Esophagus muscularis mucosa (tissue), 4 donors: ENCODE measurements around the gene ADAMTS9. TPM values are rescaled to one million over a fixed set of nuclear protein-coding genes. Genes with fewer than 3 reads are reported as not detected.

Experiments
- DNase-seq: peaks from one replicate; pipeline ENCODE4 v3.0.0-alpha.2; 2017; ENCODE audit errors: extremely low spot score
- H3K27ac ChIP-seq, 4 donors: fragments of 200-600 bp; sonication (generic); replicated peaks in 1 of 4; 1 replicate in 3 of 4; 2 replicates in 1 of 4; pipeline ENCODE4 v1.5.1; 2016 to 2019; ENCODE audit warnings: mild to moderate bottlenecking in 1 of 4
- H3K27me3 ChIP-seq, 4 donors: fragments of 200-600 bp; sonication (generic); one replicate each; pipeline versions ENCODE4 v1.5.1 to v1.6.0; 2016 to 2019
- H3K36me3 ChIP-seq, 4 donors: fragments of 200-600 bp; sonication (generic); one replicate each; pipeline ENCODE4 v1.5.1; 2016 to 2019
- H3K4me1 ChIP-seq, 4 donors: fragments of 200-600 bp; sonication (generic); one replicate each; pipeline ENCODE4 v1.5.1; 2016 to 2019
- H3K4me3 ChIP-seq, 4 donors: fragments of 200-600 bp; sonication (generic); 1 replicate in 2 of 4; 2 replicates in 2 of 4; pipeline ENCODE4 v1.5.1; 2016 to 2019; ENCODE audit warnings: mild to moderate bottlenecking in 4 of 4, moderate library complexity in 1 of 4
- H3K9me3 ChIP-seq, 4 donors: fragments of 200-600 bp; sonication (generic); 1 replicate in 3 of 4; 2 replicates in 1 of 4; pipeline ENCODE4 v1.5.1; 2016 to 2019
- EP300 ChIP-seq: sonication (generic); formaldehyde crosslinking; IDR thresholded peaks from one replicate; pipeline ENCODE4 v1.6.1; 2017; ENCODE audit warnings: antibody characterized with exemption
- POLR2A ChIP-seq: fragments of 450-650 bp; IDR thresholded peaks from one replicate; pipeline ENCODE4 v1.6.1; 2017; ENCODE audit warnings: antibody characterized with exemption, moderate library complexity, mild to moderate bottlenecking, low read depth
- POLR2AphosphoS5 ChIP-seq, 2 donors: sonication (generic); formaldehyde crosslinking; IDR thresholded peaks; one replicate each; pipeline ENCODE4 v1.6.1; 2017; ENCODE audit warnings: antibody characterized with exemption in 2 of 2
- WGBS: methylation state at CpG from one replicate; pipeline ENCODE4 v1.1.5; 2018; 5-methylcytosine and 5-hydroxymethylcytosine counted together
- intact Hi-C: fragments of 100-400 bp; cut with DNase I; formaldehyde crosslinking; loops from one replicate; pipeline ENCODE4 v1.15.1; 2023
- total RNA-seq, 4 donors: library from RNA; depleted of rRNA; stranded (reverse); fragments of >200 nt; gene quantifications; one replicate each; pipeline versions ENCODE4 v1.1.0 to v1.2.1, GENCODE V29; 2016
- TF ChIP-seq, protein P1 (sequence below), 3 experiments: fragments of 200-600 bp in 2 of 3; fragments of 450-650 bp in 1 of 3; sonication (generic) in 2 of 3; IDR thresholded peaks; one replicate each; pipeline ENCODE4 v1.5.1; 2017 to 2019; ENCODE audit warnings: antibody characterized with exemption in 3 of 3, mild to moderate bottlenecking in 2 of 3, moderate library complexity in 1 of 3

ADAMTS9 gene
- total RNA-seq, 4 donors from 2014 or later = 45.3 to 142 (median 56.6) TPM

- H3K4me3 ChIP-seq = peak overlapping the region in 3 of 4 donors; percentile 2 to 28 (median 20)
- peaks cover 0 to 40% (median 3%) of the 10 kb centered on the region in 4 donors for H3K36me3 ChIP-seq
- intact Hi-C loops = no loop called here
- WGBS = 71% methylated on average over 13 of the region's 13 CpGs
- peak; percentile 74 for DNase-seq
- H3K27ac ChIP-seq = peak overlapping the region; percentile 62 to 70 (median 67)
- H3K27me3 ChIP-seq = no peaks in the 10 kb centered on the region
- no peaks in the 10 kb centered on the region for H3K9me3 ChIP-seq
- TF ChIP-seq POLR2AphosphoS5 (IDR thresholded peaks at IDR 0.05) = no peak
- TF ChIP-seq, protein P1, sequence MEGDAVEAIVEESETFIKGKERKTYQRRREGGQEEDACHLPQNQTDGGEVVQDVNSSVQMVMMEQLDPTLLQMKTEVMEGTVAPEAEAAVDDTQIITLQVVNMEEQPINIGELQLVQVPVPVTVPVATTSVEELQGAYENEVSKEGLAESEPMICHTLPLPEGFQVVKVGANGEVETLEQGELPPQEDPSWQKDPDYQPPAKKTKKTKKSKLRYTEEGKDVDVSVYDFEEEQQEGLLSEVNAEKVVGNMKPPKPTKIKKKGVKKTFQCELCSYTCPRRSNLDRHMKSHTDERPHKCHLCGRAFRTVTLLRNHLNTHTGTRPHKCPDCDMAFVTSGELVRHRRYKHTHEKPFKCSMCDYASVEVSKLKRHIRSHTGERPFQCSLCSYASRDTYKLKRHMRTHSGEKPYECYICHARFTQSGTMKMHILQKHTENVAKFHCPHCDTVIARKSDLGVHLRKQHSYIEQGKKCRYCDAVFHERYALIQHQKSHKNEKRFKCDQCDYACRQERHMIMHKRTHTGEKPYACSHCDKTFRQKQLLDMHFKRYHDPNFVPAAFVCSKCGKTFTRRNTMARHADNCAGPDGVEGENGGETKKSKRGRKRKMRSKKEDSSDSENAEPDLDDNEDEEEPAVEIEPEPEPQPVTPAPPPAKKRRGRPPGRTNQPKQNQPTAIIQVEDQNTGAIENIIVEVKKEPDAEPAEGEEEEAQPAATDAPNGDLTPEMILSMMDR (IDR thresholded peaks at IDR 0.05) = peak in 1 of 3 experiments; percentile 11
- peaks cover 32 to 65% (median 54%) of the 10 kb centered on the region in 4 donors for H3K4me1 ChIP-seq
Measured at GRCh38 chr3:64667887-64668581, 19.8 kb downstream of the ADAMTS9 start.

GRCh38 chr3:64667138-64667537 lies 20.7 kb downstream of the ADAMTS9 start:
- no peaks in the 10 kb centered on the region for H3K9me3 ChIP-seq
- peak; percentile 87 for DNase-seq
- peaks cover 0 to 31% (median 0%) of the 10 kb centered on the region in 4 donors for H3K36me3 ChIP-seq
- intact Hi-C loops = no loop called here
- H3K27me3 ChIP-seq = no peaks in the 10 kb centered on the region
- H3K4me1 ChIP-seq = peaks cover 32 to 69% (median 54%) of the 10 kb centered on the region in 4 donors
- H3K27ac ChIP-seq = peak overlapping the region; percentile 62 to 70 (median 67)
- WGBS = 73% methylated on average over 6 of the region's 6 CpGs
- TF ChIP-seq, protein P1 (IDR thresholded peaks at IDR 0.05) = no peak
- no peak for TF ChIP-seq POLR2A
- TF ChIP-seq EP300 = no peak
- TF ChIP-seq POLR2AphosphoS5 (IDR thresholded peaks at IDR 0.05) = no peak
- no peak overlapping the region for H3K4me3 ChIP-seq

GRCh38 chr3:64666171-64666588 lies 21.6 kb downstream of the ADAMTS9 start:
- peak in 1 of 2 donors; percentile 33 for TF ChIP-seq POLR2AphosphoS5 (IDR thresholded peaks at IDR 0.05)
- no peak for TF ChIP-seq EP300
- Histone ChIP-seq H3K27me3 (no peaks in the 10 kb centered on the region), H3K9me3 (no peaks in the 10 kb centered on the region), H3K36me3 (peaks cover 0 to 23% (median 0%) of the 10 kb centered on the region in 4 donors), H3K27ac (peak overlapping the region; percentile 66 to 71 (median 68)), H3K4me1 (peaks cover 32 to 76% (median 56%) of the 10 kb centered on the region in 4 donors), H3K4me3 (no peak overlapping the region)
- 63% methylated on average over 4 of the region's 4 CpGs for WGBS
- intact Hi-C loops = no loop called here
- peak; percentile 72 for DNase-seq

DNA sequence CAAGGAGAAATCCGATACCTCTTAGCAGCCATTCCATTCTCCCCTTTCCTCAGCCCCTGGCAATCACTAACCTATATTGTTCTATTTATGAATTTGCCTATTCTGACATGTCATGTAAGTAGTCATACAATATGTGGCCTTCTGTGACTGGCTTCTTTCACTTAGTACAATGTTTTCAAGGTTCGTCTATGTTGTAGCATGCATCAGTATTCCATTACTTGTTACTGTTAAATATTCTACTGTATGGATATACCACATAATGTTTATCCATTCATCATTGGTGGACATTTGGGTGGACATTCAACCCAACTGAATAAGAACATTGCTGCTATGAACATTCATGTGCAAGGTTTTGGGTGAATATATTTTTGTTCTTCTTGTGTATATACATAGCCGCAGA lies 23.4 kb downstream of the ADAMTS9 start:
- no peak overlapping the region for H3K4me3 ChIP-seq
- H3K9me3 ChIP-seq = no peaks in the 10 kb centered on the region
- H3K27me3 ChIP-seq = no peaks in the 10 kb centered on the region
- TF ChIP-seq POLR2AphosphoS5 (IDR thresholded peaks at IDR 0.05) = no peak
- no peak for TF ChIP-seq POLR2A
- no peak for TF ChIP-seq EP300
- TF ChIP-seq, protein P1 (IDR thresholded peaks at IDR 0.05) = no peak
- peaks cover 29 to 69% (median 60%) of the 10 kb centered on the region in 4 donors for H3K4me1 ChIP-seq
- peak overlapping the region in 3 of 4 donors; percentile 20 to 62 (median 53) for H3K27ac ChIP-seq
- WGBS = 97% methylated on average over 3 of the region's 3 CpGs
- no peak for DNase-seq
- intact Hi-C loops = no loop called here
- H3K36me3 ChIP-seq = peaks cover 0 to 14% (median 0%) of the 10 kb centered on the region in 4 donors

- 78% methylated on average over 2 of the region's 2 CpGs for WGBS
- Histone ChIP-seq H3K4me1 (peaks cover 0 to 22% (median 19%) of the 10 kb centered on the region in 4 donors), H3K4me3 (no peak overlapping the region), H3K9me3 (no peaks in the 10 kb centered on the region), H3K27ac (no peak overlapping the region), H3K36me3 (peaks cover 0 to 53% (median 37%) of the 10 kb centered on the region in 4 donors), H3K27me3 (no peaks in the 10 kb centered on the region)
- intact Hi-C loops = no loop called here
- DNase-seq = peak; percentile 60
- TF ChIP-seq EP300 (no peak), POLR2AphosphoS5 (IDR thresholded peaks at IDR 0.05) (no peak), POLR2A (no peak)
- TF ChIP-seq, protein P1 (IDR thresholded peaks at IDR 0.05) = no peak
Measured at GRCh38 chr3:64659617-64659978, 28.2 kb downstream of the ADAMTS9 start.
